ENCODE results near the gene FTO.

The FTO gene

DNA sequence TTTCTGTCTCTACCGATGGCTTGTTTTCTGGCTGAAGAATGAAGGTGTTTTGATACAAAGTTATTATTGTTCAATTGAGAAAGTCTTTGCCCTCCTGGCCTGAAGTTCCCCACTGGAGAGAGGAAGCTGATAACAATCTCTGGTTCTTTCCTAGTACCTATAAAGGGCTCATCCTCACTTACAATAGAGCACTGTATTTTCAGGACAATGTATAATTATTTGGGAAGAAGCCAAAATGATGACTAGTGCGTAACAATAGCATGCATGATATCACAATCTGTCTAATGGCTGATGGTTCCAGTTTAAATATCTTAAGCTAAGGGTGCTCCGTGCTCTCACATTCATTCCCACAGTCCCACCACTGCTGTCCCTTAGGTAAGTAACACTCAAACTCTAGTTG lies 351.9 kb downstream of the FTO start:
- no peak for DNase-seq (ENCODE audit: low read depth)

DNA sequence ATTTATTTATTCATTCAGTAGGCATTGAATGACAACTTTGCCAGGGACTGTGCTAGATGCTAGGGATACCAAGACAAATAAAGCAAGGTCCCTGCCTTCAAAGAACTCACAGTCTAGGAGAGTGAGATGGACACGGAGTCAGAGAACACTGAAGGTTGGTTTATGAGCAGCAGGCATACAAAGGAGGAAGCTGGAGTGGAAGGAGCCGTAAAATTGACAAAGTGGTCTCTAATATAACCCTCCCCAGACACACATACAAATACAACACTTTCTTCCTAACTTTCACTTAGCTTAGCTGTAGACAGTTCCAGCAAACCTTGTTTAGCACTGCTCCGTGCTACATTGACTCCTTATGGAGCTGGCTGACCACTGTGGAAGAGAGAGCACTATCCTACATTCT lies 353.0 kb downstream of the FTO start:
- no peak for DNase-seq (ENCODE audit: low read depth)

DNA sequence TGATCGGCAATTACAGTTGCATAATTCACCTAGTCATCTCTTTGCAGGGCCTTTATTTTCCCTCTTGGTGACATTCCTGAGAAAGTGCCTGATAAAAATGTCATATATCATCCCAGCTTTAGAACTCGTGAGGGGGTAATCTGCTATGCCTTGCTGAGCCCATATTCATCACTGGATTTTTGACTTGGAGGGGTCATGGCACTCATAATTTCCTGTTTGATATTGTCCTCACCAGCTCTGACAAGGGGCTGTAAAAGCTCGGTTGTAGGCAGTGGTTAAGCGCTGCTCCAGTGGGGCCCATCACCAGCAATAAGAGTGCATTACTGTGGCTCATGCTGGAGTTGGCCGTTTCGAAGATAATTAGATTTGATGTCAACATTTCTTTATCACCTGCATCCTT lies 355.4 kb downstream of the FTO start:
- no peak for DNase-seq (ENCODE audit: low read depth)

DNA sequence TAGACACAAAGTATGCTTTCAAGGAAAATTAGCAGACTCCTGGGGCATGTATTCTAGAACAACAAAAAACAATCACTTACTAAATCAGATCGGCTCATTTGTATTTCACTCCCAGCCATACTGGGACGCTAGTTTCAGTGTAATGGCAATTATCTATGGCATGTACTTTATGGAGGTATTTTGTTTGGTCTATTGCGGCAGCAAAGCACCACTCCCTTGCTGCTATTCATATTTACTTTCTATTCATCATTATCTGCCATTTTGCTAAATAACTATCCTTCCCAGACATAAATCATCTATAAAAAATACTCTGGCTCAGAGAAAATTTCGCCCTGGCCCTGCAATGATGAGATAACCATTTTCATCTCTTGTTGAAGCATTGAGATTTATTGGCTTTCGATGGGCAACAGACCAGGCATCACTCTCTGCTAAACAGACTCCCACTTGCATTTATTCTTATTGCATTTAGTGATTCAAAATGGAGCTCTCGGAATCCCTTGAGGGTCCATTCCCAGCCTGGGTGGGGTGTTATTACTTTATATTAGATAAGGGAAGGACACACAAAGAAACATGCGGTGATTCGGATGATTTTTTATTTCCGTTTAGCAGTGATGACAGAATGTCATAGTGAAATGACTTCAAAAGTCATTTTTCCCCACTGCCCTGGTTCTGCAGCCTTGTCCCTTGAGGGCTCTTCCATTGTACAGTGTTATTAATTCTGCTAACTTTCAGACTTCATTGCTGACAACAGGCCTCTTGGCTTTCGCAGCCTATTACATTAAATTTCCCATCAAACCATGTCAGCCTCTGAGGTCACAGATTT lies 356.9 kb downstream of the FTO start:
- no peak for DNase-seq (ENCODE audit: low read depth)

DNA sequence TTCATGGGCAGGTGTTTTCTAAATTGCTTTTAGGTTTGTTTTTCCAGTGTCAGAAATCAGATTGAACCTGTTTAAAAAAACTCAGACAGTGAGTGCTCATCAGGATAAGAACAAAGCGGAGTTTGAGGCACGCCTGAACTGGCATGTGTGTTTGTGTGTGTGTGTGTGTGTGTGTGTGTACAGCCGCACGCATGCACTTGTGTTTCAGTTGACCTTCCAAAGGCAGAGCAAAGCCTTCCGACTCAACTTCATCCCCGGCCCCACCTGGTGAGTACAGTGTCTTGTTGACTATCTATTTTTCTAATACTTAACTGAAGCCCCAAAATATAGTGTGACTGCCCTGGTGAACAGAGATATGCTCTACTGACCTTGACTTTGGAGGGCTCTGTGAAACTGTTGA lies 357.5 kb downstream of the FTO start:
- no peak for DNase-seq (ENCODE audit: low read depth)

DNA sequence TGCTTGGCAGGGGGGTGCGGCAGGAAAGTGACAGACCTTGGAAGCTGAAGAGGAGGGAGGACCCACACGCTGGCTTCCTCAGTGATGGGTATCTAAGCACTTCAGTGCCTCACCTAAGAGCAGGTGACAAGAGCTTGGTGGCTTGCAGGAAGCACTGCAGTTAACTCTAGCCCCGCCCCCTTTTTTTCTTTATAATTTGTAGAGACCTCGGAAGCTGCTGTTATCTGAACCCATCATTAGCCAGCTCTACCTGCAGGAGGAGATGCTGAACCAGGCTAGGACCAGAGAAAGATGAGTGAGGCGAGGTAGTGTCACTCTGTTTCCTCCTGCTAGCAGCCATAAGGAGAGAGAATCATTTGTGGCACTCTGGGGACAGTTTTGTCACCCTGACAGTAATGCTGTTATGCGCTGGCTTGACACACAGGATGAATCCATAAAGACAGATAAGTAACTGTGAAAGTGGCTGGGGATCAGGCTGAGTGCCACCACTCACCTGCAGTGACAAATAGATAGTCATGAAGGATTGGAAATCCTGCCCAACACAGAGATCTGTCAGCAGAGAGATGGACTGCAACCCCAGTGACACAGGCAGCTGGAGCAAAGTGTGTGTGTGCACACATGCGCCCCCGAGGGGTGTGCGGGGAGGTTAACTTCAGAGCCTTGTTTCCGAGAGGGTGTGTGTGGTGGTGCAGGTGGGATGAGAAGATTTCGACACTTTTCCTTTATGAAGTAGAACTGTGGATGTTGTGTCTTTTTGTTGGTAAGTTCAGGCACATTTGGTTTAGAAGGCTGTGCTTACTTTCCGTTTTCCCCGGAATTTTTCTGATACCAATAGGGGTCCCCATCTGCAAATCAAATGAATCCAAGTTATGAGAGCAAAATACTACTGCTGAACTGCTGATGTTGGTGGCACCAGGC lies 358.7 kb downstream of the FTO start:
- DNase-seq (ENCODE audit: low read depth), result no peak

DNA sequence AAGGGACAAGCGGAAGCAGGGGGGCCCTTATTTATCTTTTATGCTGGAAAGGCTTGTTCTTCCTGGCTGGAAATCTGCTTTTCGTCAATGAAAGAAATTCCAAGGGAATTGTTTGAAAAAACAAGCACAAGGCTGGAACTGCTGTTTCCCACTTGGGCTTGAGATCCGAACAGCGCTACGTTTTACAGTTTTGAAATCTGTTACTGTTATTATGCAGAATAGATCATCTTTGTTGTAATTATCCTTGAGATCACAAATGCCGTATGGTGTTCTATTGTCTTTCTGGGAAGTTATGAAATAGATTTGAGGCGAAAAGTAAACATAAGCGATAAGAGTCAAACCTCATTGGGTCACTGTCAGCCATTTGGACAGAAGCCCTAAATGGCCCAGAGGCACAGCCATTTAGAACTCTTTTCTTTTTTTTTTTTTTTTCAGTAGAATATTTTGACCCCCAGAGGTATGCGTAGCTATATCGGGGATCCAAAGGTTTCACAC lies 359.4 kb downstream of the FTO start:
- no peak for DNase-seq (ENCODE audit: low read depth)

DNA sequence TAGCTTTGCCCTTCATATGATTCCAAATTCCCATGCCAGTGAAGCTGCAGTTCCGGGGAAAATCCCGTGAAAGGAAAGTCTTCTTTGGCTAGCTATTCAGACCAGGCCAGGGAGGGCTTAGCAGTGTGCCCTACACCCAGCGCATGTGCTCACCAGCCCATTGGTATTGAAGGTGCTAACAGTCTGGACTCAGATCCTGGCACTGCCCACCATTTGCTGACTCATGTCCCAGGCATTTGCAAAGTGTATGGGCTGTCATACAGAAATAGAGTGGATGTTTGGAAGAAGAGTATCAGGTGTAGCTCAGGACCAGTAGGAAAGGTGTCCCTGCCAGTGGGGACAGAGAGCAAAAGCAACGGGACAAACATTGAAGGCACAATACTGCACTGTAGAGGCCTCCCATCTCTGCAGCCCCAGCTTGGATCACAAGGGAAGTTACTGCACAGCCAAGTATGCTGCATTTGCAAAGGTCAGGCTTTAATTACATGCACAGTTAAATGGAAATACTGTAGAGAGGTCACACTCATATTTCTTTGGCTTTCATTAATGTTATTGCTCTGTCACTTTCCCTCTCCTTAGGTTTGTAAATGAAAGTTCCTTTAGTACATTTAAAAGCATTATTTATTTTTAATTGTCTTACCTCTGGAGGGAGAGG lies 362.6 kb downstream of the FTO start:
- no peak for DNase-seq (ENCODE audit: low read depth)

DNA sequence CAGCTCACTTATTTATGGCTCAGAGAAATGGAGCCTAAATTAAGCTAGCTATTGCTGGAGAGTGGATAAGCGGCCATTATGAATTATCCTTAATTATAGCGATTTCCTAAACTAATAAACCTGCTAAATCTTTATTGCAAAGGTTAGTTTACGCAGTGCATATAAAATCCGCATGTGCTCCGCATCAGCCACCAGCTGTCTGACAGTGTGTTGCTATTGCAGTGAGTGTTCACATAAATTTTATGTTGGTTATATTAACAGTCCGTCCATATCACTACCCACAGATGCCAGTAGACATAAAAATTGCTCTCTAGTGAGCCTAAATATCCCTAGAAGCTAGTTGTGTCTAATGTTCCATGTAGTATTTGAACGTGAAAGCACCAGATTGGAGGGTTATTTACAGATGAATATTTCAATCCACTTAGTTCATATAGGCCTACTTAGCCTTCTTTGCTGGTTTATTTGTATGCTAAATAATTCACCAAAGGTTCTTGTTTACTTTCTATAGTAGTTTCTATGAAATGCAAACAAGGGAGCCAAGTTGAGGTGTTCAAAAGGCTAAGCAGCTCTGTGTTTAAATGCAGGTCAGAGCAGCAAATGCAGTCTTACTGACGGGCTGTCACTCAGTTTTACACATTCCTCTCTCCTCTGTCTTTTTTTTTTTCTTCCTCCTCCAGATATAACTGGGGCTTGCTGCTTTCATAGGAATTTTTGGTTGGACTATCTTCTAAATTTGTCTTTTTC lies 363.5 kb downstream of the FTO start:
- no peak for DNase-seq (ENCODE audit: low read depth)

DNA sequence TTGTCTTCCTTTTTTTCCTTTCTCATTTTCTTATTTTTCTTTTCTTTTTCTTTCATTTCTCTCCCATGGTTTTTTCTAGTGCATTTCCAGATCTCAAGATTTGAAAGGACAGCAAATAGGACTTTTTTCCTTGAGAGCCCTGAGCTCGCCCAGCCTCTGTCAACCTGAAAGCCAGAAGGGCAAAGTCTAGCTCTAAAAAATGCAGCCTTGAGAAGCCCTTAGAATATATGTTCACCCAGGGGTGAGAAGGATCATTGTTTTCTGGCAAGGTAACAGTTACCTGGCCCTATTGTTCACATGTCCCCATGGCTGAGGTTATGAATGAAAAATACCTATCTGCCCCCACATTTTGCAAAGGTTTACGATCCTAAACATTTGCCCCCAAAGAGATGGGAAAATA lies 364.3 kb downstream of the FTO start:
- DNase-seq (ENCODE audit: low read depth), result no peak

DNA sequence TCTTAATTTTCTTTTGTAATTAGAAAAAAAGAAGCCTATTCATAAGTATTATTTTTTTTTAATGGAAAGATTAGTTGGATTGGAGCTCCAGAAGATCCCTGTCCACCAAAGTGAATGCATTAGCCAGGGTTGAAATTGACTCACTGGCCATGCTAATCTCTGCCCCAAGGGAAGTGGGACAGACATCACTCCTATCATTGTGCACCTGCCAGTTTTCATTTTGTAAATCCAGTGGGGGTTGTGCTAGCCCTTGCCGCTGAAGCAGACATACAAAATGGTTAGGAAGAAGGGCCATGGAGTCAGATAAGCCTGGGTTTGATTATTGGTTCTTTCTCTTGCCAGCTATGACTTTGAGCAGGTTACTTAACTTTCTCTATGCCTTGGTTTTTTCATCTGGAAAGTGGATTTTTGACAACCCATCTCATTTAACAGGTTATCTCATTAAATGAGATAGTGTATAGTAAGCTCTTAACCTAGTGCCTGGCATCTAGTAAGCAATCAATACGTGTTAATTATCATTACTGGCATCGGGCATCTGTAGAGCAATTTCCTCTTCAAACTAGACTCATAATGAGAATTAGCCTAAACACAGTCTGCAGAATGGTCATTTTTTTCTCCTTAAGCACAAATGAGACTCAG lies 365.8 kb downstream of the FTO start:
- no peak for DNase-seq (ENCODE audit: low read depth)

DNA sequence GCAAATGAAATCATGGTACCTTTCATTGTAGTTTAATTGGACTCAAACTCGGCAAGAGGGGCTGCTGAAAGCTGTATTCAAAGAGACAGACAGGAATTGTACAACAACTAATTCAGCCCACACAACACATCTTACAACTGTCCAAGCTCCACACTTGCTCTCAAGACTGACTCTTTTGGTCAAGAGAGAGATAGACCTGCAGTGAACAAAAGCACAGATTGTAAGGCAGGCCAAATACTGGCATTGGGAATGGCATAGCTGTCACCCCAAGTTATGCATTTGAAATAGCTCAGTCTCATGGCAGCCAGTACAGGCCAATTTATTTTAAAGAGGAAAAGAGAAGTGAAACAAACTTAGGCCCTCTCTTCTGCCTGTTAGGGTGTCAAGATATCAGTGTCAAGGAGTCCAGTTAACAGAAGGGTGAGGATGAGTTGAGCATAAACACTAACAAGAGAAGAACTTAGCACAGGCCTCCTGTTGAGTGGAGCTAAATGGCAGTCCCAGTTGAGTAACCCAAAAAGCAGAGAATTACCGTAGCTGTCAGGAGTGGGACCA lies 366.9 kb downstream of the FTO start:
- no peak for DNase-seq (ENCODE audit: low read depth)

DNA sequence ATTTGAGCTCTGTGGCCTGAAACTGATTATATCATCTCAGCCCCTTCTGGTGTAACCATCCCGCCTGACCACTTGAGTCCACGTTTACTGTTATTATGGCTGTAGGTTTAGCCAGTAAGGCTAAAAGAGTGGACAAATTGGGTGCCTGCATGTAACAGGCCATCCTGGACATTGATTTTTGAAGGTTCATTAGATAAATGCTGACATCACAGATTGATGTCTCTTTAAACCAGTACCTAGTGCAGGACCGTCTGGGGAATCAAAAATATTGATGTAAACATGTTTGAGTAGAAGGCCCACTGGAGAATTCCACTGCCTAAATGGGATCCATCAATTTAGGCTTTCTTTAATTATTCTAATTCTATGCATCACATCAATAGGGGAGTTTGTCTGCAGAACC lies 367.6 kb downstream of the FTO start:
- DNase-seq (ENCODE audit: low read depth), result no peak

DNA sequence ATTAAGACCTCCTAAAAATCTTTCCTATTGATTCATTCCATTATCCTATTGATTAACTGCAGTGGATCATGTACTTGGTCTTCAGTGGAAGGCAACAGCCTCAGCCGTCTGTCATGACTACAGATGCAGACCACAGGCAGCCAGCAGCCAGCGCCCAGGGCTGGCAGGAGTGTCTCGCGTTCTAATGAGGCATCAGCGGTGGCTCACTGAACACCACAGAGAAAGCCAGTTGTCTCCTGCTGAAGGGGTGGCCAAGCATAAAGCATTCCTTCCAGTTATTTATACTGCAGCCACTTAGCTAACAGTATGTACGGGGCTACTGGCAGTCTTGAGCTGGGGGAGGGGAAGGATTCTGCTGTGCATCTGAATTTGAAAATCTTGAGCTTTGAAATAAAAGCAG lies 368.3 kb downstream of the FTO start:
- no peak for DNase-seq (ENCODE audit: low read depth)

DNA sequence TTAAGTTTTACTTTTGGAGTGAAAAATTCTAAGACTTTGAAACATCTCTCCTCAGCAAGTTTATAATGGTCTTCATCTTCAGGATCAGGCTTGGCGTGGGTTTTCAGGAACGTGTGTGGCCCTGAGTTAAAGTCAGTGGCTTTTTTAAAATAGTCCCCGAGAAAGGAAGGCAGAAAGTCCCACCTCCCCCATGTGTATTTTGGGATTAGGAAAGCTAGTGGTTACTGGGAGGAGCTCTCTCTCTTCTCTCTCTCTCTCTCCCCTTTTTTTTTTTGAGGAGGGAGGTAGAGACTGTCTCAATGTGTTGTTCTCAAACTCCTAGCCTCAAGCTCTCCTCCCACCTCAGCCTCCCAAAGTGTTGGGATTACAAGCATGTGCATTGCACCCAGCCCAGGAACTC lies 369.4 kb downstream of the FTO start:
- DNase-seq (ENCODE audit: low read depth), result no peak

DNA sequence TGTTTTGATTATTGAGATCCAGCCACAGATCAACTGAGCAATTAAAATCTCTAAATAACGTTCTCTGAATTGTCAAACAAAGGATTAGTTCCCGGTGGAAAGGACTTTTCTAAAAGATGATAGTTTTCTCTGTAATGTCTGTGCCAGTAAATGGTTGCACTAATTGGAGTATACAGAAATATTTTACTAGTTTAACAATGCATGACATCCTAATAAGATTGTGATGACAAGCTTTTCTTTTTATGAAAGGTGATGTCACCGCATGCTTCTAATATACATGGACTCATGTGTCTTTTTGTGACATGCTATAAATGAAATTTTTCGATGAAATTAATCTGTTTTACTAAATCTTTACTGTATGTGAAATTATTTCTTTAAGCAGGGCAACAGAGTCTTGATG lies 371.5 kb downstream of the FTO start:
- DNase-seq (ENCODE audit: low read depth), result no peak

DNA sequence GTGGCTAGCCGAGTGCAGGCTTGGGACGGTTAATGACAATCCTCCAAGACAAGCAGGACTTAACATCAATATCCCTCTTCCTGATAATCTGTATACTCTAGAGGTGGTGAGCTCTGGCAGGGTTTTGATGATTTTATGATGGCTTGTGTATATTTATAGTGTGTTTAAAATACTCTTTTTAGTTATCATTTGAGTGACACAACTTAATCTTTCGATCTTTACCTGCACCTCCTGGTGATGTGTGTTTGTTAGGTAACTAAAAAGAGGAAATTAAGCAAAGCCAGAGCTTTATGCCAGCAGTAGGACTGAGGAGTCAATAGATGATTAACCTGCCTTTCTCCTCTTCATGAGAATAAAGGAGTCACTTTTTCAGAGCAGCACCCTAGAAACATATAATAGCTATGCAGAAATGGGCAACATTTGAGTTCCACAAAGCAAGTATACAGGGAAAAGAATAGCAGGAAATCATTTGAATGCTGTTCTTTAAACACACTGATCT lies 372.1 kb downstream of the FTO start:
- no peak for DNase-seq (ENCODE audit: low read depth)

DNA sequence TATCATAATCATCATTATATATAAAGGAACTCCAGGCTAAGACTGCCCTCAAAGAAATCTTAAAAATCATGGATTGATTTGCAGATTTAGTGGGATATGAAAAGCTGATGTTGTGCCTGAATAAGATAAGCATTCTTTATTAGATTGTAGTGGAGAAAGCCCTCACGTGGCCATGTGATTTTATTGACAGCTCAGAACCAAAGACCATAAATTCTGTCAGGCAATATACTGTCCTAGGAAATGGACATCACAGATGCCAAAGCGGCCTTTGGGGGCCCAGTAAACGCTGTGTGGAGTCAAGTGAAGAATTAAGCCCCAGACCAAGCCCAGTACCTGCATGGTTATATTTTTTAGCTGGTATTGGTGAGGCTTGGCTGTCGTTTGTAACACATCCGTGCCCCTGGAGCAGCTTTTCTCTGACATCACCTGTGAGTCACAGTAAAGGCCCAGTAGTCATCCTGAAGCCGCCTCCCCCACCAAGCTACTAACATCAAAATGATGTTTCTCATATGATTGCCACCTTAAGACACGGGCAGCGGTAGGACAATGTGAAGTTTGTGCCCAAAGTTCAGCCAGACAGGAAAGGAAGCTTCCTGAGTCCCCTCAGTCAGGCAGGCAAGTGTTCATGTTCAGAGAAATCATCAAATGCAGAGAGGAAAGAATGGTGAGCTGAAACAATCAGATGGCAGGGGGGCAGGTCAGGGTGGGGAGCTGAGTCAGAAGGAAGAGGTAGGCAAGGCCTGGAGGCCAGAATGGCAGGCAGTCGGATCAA lies 373.3 kb downstream of the FTO start:
- DNase-seq (ENCODE audit: low read depth), result no peak

DNA sequence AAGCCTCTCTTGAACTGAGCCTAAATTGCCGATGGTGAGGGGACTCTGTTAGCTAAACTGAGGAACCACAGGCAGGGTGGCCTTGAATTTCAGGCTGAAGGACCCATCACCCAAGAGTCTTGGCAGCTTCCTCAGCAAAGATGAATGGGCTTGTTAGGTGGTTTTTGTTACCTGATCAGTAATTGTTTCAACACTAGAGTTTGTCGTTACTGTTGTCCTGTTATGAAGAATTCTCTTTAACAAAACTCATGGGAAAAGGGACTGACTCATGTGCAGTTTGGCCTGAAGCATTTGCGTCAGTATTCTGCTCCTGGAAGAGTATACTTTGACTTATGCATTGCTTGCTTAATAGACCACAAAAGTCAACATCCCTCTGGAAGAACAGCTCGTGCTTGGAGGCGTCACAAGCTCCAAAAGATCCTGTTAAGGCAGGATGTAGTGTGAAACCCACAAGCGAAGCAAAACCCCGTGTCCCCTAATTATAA lies 376.6 kb downstream of the FTO start:
- no peak for DNase-seq (ENCODE audit: low read depth)

DNA sequence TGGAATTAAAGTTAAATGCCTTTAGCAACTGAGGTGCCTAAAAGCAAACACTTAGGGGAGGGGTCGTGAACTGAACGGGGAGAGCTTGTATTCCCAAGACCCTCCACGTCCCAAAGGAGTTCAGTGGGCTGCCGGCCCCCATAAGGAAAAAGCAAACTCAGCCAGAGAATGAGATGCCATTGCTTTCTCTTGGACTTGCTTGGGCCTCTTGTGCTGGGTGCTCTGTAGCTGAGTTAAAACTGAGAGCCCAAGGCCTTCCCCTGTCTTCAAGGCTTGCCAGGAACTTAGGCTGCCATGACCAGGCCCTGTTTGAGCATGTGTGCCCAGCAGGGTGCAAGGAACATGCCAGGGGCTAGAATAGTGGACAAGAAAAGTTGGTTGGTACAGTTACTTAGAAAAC lies 382.8 kb downstream of the FTO start:
- no peak for DNase-seq (ENCODE audit: low read depth)

All from stimulated activated CD8-positive, alpha-beta memory T cell treated with anti-CD3 and anti-CD28 coated beads, Interleukin-7, amount 100 ng/mL, for 24 hours (primary cell).